ENCODE data around the gene A2ML1.
"Not testable (repeated sequence)": the region's sequence is repeated elsewhere in the genome, so short reads cannot be mapped to it uniquely, and the experiment has no call there.

The A2ML1 gene

DNA sequence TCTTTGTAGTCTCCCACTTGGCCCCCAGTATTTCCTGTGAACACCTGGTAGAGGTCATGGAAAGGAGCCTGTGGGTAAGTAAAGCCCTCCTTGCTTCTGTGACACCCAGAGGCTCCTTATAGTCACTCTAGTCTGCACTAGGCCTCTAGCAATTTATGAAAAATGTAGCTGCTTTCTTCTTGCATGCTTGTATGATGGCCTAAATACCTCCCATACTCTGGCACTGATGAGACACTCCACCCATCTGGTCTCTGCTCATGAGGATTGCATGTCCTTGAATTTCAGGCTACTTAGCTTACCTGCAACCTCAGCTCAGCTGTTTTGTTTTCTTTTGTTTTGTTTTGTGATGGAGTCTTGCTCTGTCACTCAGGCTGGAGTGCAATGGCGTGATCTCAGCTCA lies 4.6 kb upstream of the A2ML1 start:
- DNase-seq (ENCODE audit: low spot score): no peak

DNA sequence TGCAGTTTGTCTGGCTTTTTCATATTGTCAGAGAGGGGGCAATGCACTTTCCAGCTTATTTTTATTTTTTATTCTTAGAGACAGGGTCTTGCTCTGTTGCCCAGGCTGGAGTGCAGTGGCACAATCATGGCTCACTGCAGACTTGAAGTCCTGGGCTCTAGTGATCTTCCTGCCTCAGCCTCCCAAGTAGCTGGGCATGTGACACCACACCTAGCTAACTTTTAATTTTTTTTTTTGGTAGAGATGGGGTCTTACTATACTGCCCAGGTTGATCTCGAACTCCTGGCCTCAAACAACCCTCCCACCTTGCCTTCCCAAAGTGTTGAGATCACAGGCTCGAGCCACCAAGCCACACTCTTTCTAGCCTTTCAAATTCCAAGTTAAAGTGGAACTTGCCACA lies 3.9 kb upstream of the A2ML1 start:
- DNase-seq (ENCODE audit: low spot score): no peak

DNA sequence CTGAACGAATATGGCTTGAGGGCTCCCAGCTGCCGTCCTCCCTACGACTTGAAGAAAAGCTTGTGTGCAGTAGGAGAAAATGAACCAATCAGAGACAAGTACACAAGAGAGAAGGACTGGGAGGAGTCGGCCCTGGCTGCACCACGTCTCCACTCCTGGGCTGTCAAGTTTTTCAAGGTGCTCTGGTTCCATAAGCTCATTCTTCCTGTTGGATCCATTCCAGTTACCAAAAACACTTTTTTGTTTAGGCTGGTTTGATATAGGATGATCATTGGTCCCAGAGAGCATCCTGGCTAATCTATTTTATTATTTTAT lies 2.8 kb upstream of the A2ML1 start:
- DNase-seq (ENCODE audit: low spot score): no peak

DNA sequence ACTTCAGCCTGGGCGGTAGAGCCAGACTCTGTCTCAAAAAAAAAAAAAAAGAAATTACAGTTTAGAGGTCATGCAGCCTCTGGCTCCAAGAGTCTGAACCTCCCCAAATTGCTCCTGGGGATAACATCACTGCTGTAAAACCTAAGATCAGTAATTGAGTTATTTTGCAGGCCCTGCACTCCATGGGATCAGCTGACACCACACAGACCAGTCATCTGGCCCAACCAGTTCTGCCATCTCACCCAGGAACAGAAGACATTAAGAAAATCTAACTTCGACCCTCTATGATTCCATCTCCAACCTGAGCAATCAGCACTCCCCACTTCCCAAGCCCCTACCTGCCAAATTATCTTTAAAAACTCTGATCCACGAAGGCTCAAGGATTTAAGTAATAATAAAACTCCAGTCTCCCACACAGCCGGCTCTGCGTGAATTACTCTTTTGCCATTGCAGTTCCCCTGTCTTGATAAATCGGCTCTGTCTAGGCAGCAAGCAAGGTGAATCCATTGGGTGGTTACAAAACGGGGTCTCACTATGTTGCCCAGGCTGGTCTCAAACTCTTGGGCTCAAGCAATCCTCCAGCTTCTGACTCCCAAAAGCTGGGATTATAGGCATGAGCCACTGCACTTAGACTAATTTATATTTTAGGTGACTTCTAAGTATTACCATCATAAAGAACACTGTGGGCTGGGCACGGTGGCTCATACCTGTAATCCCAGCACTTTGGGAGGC lies 1.6 kb upstream of the A2ML1 start:
- DNase-seq (ENCODE audit: low spot score): not testable (repeated sequence)

DNA sequence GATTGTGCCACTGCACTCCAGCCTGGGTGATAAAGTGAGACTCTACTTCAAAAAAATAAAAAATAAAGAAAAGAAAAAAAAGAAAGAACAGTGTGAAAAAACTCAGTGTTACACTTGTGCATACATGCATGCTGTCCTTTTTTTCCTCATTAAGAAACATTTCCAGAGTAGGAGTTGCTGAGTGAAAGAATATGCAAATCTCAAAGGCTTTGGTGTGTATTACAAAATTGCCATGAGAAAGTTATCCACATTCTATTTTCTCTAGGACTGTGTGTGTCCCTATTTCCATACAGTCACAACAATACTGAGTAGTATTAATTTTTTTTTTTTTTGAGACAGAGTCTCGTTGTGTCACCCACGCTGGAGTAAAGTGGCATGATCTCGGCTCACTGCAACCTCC lies 830 bp upstream of the A2ML1 start:
- no peak for DNase-seq (ENCODE audit: low spot score)

DNA sequence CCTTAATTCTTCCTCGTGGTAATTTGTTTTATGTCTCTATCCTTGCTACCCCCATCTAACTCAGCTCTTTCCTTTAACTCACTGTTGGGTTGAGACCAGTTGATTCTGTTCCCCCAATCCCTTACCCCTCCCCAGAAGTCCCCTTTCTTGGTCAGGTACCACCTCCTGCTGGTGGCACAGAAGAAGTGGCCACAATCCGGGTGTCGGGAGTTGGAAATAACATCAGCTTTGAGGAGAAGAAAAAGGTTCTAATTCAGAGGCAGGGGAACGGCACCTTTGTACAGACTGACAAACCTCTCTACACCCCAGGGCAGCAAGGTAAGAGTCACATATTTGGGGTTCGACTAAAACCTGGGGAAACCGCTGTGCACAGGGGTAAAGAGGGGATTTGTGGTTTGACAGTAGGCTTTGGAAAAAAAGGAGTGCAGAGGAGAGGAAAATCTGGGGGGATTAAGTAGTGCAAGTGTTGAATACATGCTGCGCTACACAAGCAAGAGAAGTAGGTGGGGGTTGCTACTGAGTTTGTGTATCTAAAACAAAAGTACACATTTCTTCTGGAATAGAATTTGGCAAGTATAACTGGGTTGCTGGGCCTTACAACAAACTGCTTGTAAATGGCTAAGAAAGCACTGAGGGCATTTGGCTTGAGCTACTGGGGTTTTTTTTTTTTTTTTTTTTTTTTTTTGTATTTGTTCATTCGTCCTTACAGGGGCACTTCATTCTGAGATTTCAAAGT lies 1.3 kb downstream of the A2ML1 start:
- no peak for DNase-seq (ENCODE audit: low spot score)

DNA sequence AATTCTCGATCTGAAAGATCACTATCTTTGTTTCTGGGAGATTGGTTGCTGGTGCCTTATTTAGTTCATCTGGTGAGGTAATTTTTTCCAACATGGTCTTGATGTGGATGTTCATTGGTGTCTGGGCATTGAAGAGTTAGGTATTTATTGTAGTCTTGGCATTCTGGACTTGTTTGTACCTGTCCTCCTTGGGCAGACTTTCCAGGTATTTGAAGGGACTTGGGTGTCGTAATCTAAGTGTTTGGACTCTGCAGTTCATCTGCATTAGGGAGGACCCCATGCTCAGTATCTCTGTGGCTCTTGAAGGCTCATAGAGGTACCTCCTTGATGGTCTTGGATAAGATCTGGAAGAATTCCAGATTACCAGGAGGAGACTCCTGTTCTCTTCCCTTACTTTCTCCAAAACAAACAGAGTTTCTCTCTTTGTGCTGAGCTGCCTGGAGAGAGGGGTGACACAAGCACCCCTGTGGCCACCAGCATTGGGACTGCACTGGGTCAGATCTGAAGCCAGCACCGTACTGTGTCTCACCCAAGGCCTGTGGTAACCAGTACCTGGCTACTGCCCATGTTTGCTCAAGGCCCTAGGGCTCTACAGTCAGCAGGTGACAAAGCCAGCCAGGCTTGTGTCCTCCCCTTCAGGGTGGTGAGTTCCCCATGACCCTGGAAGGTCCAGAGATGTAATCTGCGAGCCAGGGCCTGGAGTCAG lies 5.3 kb downstream of the A2ML1 start:
- DNase-seq (ENCODE audit: low spot score): no peak

DNA sequence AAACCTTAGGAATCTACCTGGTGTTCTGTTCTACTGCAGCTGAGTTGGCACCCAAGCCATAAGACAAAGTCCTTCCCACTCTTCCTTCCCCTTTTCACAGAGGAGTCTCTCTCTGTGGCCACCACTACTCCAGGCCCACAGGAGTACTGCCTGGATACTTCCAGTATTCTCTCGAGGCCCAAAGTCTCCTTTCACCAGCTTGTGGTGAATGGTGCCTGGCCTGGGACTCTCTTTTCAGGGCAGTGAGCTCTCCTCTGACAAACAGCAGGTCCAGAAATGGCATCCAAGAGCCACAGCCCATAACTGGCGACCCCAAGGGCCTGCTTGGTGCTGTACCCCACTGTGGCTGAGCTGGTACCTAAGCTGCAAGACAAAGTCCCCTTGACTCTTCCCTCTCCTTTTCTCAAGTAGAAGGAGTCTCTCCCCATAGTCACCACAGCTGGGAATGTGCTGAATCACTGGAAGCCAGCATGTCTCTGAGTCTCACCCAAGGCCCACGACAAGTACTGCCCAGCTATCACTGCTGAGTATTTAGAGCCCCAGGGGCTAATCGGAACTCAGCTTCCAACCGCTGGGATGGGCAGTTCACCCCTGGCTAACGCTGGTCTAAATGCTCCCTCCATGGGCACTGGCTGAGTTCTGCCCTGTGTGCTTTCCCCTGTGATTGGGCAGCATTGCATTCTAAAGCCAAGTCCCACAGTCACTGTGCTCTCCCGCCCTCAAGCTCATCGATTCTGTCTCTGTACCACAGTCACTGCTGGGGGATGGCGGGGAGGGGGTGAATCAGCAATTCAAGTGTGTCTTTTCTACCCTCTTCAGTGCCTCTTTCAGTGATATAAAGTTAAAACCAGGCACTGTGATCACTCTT lies 6.1 kb downstream of the A2ML1 start:
- no peak for DNase-seq (ENCODE audit: low spot score)

DNA sequence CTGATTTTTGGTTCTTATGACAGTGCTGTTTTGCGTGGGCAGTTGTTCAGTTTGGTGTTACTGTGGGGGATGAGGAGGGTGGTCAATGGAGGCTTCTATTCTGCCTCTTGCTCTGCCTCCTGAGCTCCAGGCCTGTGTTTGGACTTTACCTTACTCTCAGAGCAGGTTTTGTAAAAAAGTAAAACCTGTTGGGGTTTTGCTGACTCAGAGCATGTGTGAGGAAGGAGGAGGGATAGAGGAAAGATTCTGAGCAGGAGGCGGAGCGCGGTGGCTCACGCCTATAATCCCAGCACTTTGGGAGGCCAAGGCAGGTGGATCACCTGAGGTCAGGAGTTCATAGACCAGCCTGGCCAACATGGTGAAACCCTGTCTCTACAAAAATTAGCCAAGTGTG lies 6.7 kb downstream of the A2ML1 start:
- DNase-seq (ENCODE audit: low spot score): no peak

DNA sequence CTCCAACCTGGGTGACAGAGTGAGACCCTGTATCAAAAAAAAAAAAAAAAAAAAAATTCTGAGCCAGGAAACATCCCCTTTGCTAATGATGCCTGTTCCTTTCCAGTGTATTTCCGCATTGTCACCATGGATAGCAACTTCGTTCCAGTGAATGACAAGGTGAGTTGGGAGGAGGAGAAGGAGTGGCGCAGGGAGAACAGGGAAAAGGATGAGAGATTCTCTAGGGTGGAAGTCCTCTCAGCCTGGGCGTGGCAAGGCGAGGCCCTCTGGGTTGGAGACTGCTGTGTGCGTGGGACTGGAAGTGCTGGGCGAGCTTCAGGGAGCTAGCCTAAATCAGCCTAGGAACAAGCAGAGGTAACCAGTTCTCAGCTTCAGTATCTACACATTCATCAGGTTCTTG lies 7.2 kb downstream of the A2ML1 start:
- no peak for DNase-seq (ENCODE audit: low spot score)

DNA sequence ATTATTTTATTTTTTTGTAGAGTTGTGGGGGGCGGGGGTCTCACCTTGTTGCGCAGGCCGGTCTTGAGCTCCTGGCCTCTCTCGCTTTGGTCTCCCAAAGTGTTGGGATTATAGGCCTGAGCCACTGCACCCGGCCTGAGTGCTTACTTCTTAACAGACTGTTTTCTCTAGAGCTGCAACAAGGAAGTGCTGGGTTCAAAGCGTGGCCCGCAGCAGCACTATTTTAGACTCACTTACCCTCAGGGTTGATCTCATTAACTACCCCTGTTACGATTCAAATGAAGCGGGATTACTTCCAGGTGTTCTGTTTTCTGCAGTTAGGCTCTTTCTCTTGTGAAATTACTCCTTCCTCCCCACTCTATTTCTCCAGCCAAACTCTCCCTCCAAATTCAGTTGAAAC lies 8.7 kb downstream of the A2ML1 start:
- no peak for DNase-seq (ENCODE audit: low spot score)

DNA sequence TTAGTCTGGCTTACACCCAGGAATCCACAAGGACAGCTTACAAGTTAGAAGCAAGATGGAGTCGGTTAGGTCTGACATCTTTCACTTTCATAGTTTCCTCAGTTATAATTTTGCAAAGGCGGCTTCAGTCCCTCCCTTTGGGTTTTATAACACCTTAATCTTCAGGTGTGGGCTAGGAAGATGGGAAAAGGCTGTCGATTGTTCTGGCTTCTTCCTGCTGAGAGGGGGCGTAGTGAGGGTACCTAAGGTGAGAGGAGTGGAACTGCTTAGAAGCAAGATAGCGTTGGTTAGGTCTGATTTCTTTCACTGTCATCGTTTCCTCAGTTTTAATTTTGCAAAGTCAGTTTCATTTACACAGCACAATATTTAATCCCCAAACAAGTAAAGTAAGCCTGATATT lies 10.1 kb downstream of the A2ML1 start:
- DNase-seq (ENCODE audit: low spot score): no peak

DNA sequence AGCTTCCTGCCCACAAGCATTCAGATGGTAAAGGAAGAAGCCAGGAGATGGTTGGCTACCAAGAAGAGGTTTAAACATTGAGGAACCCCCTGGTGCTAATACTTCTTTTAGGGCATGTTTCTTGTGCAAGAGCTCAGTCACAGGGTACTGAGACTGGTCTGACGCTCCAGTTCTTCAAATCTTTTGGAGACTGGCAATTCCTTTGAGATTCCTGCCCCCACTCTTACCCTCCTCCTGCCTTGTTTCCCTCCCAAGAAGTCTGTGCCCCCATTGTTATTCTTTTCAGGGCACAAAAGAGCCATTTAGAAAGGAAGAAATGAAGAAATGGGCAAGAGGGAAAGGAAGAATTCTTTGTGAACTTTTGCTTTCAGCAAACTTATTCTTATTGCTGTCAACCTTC lies 11.8 kb downstream of the A2ML1 start:
- no peak for DNase-seq (ENCODE audit: low spot score)

DNA sequence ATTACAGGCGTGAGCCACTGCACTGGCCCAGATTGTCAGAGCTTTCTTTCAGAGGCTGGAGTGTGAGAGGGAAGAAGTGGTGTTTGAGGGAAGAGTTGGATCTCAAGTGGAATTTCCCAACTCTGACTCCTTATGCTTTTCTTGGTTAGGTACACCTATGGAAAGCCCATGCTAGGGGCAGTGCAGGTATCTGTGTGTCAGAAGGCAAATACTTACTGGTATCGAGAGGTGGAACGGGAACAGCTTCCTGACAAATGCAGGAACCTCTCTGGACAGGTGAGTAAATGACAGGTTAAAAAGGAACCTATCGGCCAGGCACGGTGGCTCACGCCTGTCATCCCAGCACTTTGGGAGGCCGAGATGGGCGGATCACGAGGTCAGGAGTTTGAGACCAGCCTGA lies 14.9 kb downstream of the A2ML1 start:
- no peak for DNase-seq (ENCODE audit: low spot score)

DNA sequence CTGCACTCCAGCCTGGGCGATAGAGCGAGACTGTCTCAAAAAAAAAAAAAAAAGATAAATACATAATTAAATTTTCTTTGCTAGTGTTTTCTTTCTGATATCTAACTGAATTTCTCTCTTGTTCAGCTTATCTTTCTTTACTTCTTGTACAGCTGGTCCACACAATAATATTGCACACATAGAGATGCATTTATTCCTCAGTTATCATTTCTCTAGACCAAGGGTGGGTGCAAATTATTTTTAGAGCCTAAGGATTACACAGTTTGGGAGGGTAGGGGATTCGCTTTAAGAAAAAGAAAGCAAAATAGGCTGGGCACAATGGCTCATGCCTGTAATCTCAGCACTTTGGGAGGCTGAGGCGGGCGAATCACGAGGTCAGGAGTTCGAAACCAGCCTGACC lies 17.9 kb downstream of the A2ML1 start:
- DNase-seq (ENCODE audit: low spot score): no peak

DNA sequence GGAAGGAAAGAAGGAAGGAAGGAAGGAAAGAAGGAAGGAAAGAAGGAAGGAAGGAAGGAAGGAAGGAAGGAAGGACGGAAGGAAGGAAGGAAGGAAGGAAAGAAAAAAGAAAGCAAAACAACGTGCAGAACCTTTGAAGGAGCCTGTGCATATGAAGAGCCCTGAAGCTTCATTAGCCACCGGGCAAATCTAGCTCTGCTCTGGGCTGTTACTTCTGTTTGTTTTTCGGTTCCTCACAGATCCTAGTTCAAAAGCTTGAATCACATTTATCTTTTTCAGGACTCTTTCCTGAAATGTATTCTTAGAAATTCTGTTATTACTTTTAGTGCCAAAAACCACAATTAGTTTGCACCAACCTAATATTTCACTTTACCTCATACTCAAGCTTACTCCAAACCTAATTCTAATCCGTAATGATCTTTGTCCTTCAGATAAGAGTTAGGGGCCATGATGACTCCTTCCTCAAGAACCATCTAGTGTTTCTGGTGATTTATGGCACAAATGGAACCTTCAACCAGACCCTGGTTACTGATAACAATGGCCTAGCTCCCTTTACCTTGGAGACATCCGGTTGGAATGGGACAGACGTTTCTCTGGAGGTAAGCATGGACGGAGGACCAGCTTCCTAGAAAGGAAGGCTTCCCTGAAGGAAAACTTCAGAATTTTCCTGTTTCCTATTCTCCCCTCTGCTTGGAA lies 18.7 kb downstream of the A2ML1 start:
- DNase-seq (ENCODE audit: low spot score): no peak

DNA sequence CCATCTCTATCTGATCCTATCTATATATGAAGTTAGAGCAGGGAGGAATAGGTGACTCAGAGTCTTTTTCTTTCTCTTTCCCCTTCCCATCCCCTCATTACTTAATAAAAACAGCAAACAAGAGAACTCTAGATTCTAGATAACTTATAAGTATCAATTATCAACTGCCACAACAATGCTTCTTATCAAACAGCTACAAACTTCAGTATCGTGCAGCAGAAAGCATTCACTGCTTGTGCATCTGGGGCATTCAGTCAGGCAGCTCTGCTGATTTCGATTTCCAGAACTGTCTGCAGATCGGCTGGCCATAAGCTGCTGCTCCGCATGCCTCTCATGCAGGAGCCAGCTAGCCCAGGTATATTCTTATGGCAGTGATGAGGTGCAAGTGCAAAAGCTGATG lies 19.4 kb downstream of the A2ML1 start:
- no peak for DNase-seq (ENCODE audit: low spot score)

DNA sequence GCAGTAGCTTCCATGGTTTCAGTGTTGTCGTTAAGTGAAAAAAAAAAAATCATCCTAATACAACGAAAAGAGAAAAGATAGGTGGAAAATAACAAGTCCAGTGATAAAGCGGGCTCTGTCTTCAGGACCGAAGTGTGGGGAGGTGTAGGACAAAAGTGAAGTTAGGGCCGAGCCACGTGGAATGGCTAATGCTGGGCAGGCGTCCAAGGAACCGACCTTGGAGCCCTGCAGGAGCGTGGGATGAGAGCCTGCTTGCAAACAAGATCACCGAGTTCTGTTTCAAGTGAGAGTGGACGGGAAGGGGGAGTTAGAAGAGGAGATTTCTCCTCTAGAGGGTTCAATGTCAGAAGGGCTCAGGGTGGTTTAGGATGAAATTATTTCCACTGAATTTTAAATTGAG lies 22.2 kb downstream of the A2ML1 start:
- DNase-seq (ENCODE audit: low spot score): no peak

DNA sequence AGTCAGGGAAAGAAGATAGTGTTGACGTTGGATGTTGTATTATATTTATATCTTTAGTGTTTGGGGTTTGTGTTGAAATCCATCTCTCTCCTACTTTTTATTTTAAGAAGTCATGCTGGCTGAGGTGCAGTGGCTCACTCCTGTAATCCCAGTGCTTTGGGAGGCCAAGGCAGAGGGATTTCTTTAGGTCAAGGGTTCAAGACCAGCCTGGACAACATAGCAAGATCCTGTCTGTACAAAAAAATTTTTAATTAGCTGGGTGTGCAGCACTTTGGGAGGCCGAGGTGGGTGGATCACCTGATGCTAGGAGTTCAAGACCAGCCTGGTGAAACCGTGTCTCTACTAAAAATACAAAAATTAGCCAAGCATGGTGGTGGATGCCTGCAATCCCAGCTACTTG lies 23.9 kb downstream of the A2ML1 start:
- no peak for DNase-seq (ENCODE audit: low spot score)

DNA sequence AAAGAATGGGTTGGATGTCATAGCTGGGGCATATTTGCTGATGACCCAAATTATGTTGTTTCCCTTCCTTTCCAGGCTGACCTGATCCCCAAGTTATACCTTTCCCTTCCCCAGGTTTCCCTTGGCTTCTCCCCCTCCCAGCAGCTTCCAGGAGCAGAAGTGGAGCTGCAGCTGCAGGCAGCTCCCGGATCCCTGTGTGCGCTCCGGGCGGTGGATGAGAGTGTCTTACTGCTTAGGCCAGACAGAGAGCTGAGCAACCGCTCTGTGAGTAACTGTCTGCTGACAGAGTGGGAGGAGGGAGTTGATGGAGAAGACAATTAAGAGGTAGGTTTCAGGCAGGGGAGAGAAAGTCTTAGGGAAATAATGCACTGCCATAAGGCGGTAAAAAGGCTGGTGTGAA lies 25.0 kb downstream of the A2ML1 start:
- no peak for DNase-seq (ENCODE audit: low spot score)

DNA sequence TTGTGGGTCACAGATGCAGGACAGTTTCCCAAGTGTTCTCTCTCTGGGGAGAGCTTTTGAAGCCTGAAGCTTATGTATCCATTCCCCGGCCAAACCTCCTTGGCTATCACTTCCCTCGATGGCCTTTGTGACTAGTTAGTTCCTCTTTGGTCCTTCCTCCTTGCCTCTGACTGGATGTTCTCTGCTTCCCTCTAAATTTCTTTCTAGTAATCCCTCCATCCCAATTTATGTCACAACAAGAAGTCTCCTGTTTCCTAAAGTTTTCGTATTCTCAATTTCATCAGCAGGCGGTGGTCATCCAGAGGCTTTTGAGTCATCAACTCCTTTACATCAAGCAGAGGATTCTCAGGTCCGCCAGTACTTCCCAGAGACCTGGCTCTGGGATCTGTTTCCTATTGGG lies 27.5 kb downstream of the A2ML1 start:
- no peak for DNase-seq (ENCODE audit: low spot score)

DNA sequence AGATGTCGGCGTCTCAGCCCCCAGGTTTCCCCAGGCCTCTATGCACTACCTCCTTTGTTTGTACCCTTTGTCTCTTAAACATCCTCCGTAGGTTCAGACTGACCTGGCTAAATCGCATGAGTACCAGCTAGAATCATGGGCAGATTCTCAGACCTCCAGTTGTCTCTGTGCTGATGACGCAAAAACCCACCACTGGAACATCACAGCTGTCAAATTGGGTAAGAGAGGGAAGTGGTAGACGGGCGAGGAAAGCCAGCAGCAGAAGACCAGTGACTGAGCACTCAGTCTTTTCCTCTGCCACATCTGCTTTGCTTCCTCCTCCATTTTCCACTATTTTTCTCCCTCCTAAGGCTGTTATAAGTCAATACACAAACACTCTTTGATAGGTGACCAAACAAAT lies 29.7 kb downstream of the A2ML1 start:
- DNase-seq (ENCODE audit: low spot score): no peak

Measured in D341Med (cell line).